HepG2 (cell line): ENCODE results near the gene APOA1. TPM values are rescaled to one million over a fixed set of nuclear protein-coding genes. Genes with fewer than 3 reads are reported as not detected.

ENCODE experiments used
- CHCHD3 ChIP-seq: sonication (generic); formaldehyde crosslinking; IDR thresholded peaks from 2 replicates; pipeline ENCODE4 v1.8.0; 2022; ENCODE audit warnings: mild to moderate bottlenecking, missing genetic modification reagents, moderate library complexity
- FOSL2 ChIP-seq: sonication (generic); formaldehyde crosslinking; IDR thresholded peaks from 2 replicates; pipeline ENCODE4 v1.4.0; 2020; ENCODE audit warnings: missing genetic modification reagents
- GATAD1 ChIP-seq: IDR thresholded peaks from 2 replicates; pipeline ENCODE4 v1.6.1; 2016; ENCODE audit warnings: missing genetic modification reagents, missing compliant biosample characterization
- KAT2B ChIP-seq: fragments of 150-350 bp; IDR thresholded peaks from 2 replicates; pipeline ENCODE4 v1.6.1; 2014; ENCODE audit warnings: low read depth, low read length, borderline replicate concordance
- KDM5A ChIP-seq: fragments of 200-600 bp; sonication (generic); IDR thresholded peaks from 2 replicates; pipeline ENCODE4 v1.7.0; 2018; ENCODE audit warnings: antibody characterized with exemption, mild to moderate bottlenecking, low read length, borderline replicate concordance
- KLF15 ChIP-seq: sonication (generic); formaldehyde crosslinking; IDR thresholded peaks from 2 replicates; pipeline ENCODE4 v1.8.1; 2023; ENCODE audit warnings: borderline replicate concordance, mild to moderate bottlenecking, inconsistent platforms, missing genetic modification reagents, mixed read lengths
- SIN3A ChIP-seq: IDR thresholded peaks from 2 replicates; pipeline ENCODE4 v1.6.1; 2011; ENCODE audit warnings: low read depth, mild to moderate bottlenecking, control low read depth, low read length, borderline replicate concordance
- SRSF4 ChIP-seq: fragments of 200-400 bp; formaldehyde crosslinking; IDR thresholded peaks from one replicate; pipeline ENCODE4 v1.6.1; 2018; ENCODE audit warnings: mild to moderate bottlenecking, low read depth, low read length, moderate library complexity; ENCODE audit not compliant: poor library complexity, severe bottlenecking
- ZNF629 ChIP-seq: sonication (generic); formaldehyde crosslinking; conservative IDR thresholded peaks from 2 replicates; pipeline ENCODE4 v1.5.0; 2020; ENCODE audit warnings: missing genetic modification reagents
- polyA plus RNA-seq, 8 experiments: library from polyadenylated mRNA; depleted of rRNA in 3 of 8; stranded (reverse) in 7 of 8; unstranded in 1 of 8; fragments of >200 nt; fragmentation: Illumina TruSeq in 4 of 8; extraction: Trizol in 4 of 8; gene quantifications; 2 replicates each; pipeline versions ENCODE4 v1.2.1 to v1.2.3, GENCODE V29; 2011 to 2016; ENCODE audit warnings: low read depth in 4 of 8, missing spikeins in 1 of 8, mixed read lengths in 1 of 8; ENCODE audit not compliant: insufficient read depth in 1 of 8
- total RNA-seq, 5 experiments: library from RNA; depleted of rRNA; stranded (reverse); fragments of >200 nt; fragmentation: Illumina TruSeq; extraction: Trizol; gene quantifications; 2 replicates each; pipeline ENCODE4 v1.2.3, GENCODE V29; 2016; ENCODE audit warnings: low read depth in 1 of 5
- TF ChIP-seq, protein P1 (sequence below): sonication (generic); formaldehyde crosslinking; IDR thresholded peaks from 2 replicates; pipeline ENCODE4 v1.5.0; 2020; ENCODE audit warnings: mild to moderate bottlenecking, missing genetic modification reagents, borderline replicate concordance
- TF ChIP-seq, protein P2 (sequence below): sonication (generic); formaldehyde crosslinking; IDR thresholded peaks from 2 replicates; pipeline ENCODE4 v1.4.0; 2020; ENCODE audit warnings: mild to moderate bottlenecking, missing genetic modification reagents
- TF ChIP-seq, protein P3 (sequence below): IDR thresholded peaks from 2 replicates; pipeline ENCODE4 v1.6.1; 2016; ENCODE audit warnings: low read depth, missing genetic modification reagents, missing compliant biosample characterization

The APOA1 gene
- total and polyA plus RNA-seq, 2 of the 13 experiments (the other 11 are each of a cell fraction or from before 2014, with no cell fraction given) = 1,973 to 5,485 TPM

DNA sequence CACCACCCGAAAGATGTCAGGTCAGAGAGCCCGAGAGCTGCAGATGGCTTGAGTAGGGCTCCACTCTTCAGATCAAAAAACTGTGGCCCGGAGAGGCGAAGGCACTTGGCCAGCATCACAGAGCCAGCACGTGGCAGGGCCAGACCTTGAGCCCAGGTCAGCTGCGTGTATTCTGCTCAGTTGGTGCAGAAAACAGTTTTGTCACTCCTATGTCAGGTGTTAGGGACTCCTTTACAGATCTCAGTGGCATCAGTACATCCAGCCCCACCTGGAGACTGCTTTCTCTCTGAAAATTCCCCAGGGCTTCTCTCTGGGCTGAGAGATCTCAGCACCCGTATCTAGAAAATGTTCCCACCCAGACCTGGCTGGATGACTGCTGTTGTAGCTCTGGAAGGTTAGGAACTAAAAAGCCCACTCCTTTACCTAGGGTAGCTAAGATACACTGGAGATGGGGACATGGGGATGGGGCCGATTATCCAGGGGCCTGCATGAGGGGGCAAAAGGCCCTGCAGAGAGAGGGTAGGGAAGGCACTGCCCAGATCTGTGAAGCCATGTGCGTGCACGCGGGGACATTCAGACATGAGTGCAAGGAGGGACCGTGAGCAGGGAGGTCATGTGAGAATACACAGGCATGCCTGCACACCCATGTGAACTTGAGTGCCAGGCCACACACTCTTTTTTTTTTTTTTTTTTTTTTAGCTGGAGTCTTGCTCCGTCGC, 3.4 kb downstream of the APOA1 start (continued):
- TF ChIP-seq CHCHD3 = no peak
- no peak for TF ChIP-seq GATAD1 (CRISPR knock-in tag)
- no peak; the same call in 1 of the 2 replicates for TF ChIP-seq SIN3A
- TF ChIP-seq, protein P1, sequence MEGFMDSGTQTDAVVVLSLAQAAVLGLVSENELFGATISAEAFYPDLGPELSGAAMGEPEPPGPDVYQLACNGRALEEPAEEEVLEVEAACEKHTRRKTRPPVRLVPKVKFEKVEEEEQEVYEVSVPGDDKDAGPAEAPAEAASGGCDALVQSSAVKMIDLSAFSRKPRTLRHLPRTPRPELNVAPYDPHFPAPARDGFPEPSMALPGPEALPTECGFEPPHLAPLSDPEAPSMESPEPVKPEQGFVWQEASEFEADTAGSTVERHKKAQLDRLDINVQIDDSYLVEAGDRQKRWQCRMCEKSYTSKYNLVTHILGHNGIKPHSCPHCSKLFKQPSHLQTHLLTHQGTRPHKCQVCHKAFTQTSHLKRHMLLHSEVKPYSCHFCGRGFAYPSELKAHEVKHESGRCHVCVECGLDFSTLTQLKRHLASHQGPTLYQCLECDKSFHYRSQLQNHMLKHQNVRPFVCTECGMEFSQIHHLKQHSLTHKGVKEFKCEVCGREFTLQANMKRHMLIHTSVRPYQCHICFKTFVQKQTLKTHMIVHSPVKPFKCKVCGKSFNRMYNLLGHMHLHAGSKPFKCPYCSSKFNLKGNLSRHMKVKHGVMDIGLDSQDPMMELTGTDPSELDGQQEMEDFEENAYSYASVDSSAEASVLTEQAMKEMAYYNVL = no peak; the same call in 1 of the 2 replicates
- TF ChIP-seq, protein P2, sequence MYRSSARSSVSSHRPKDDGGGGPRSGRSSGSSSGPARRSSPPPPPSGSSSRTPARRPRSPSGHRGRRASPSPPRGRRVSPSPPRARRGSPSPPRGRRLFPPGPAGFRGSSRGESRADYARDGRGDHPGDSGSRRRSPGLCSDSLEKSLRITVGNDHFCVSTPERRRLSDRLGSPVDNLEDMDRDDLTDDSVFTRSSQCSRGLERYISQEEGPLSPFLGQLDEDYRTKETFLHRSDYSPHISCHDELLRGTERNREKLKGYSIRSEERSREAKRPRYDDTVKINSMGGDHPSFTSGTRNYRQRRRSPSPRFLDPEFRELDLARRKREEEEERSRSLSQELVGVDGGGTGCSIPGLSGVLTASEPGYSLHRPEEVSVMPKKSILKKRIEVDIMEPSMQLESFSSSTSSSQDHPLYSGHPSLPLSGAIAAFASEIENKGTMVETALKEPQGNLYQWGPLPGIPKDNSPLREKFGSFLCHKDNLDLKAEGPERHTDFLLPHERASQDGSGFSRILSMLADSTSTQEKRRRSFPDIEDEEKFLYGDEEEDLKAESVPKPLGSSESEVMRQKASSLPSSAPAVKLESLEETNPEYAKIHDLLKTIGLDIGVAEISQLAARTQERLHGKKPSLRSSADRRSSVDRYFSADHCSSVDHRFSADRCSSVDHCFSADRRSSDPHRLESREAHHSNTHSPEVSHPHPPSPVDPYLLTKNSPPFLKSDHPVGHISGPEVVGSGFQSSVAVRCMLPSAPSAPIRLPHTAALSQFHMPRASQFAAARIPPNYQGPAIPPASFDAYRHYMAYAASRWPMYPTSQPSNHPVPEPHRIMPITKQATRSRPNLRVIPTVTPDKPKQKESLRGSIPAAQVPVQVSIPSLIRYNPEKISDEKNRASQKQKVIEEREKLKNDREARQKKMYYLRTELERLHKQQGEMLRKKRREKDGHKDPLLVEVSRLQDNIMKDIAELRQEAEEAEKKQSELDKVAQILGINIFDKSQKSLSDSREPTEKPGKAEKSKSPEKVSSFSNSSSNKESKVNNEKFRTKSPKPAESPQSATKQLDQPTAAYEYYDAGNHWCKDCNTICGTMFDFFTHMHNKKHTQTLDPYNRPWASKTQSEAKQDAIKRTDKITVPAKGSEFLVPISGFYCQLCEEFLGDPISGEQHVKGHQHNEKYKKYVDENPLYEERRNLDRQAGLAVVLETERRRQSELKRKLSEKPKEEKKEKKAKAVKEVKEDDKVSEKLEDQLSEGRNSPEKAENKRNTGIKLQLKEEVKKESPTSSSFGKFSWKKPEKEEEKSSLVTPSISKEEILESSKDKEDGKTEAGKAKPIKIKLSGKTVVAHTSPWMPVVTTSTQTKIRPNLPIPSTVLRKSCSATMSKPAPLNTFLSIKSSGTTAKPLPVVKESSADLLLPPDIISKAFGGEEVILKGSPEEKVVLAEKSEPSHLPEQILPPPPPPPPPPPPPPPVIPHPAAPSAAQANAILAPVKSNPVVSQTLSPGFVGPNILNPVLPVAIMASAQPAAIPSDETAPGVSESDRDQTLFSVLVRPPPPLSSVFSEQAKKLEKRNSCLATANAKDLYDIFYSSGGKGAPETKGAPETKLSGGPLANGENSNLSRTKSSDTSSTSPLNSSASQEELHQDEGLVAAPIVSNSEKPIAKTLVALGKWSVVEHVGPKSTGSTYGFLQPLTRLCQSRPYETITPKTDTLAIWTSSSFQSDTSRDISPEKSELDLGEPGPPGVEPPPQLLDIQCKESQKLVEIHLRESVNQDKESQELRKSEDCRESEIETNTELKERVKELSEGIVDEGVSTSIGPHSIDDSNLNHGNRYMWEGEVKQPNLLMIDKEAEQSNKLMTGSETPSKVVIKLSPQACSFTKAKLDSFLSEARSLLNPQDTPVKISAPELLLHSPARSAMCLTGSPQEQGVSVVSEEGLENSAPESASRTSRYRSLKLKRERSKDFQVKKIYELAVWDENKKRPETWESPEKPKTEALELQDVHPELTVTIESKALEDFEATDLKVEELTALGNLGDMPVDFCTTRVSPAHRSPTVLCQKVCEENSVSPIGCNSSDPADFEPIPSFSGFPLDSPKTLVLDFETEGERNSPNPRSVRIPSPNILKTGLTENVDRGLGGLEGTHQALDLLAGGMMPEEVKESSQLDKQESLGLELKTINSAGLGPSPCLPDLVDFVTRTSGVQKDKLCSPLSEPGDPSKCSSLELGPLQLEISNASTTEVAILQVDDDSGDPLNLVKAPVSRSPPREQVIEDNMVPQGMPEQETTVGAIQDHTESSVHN = no peak
- no peak for TF ChIP-seq KLF15 (CRISPR knock-in tag)
- peak; percentile 50; the same call in 1 of the 2 replicates for TF ChIP-seq FOSL2 (CRISPR knock-in tag)
- peak; percentile 69; the same call in 1 of the 2 replicates for TF ChIP-seq ZNF629 (CRISPR knock-in tag)
- no peak for TF ChIP-seq SRSF4
- no peak for TF ChIP-seq KDM5A
- TF ChIP-seq KAT2B = no peak
- TF ChIP-seq, protein P3, sequence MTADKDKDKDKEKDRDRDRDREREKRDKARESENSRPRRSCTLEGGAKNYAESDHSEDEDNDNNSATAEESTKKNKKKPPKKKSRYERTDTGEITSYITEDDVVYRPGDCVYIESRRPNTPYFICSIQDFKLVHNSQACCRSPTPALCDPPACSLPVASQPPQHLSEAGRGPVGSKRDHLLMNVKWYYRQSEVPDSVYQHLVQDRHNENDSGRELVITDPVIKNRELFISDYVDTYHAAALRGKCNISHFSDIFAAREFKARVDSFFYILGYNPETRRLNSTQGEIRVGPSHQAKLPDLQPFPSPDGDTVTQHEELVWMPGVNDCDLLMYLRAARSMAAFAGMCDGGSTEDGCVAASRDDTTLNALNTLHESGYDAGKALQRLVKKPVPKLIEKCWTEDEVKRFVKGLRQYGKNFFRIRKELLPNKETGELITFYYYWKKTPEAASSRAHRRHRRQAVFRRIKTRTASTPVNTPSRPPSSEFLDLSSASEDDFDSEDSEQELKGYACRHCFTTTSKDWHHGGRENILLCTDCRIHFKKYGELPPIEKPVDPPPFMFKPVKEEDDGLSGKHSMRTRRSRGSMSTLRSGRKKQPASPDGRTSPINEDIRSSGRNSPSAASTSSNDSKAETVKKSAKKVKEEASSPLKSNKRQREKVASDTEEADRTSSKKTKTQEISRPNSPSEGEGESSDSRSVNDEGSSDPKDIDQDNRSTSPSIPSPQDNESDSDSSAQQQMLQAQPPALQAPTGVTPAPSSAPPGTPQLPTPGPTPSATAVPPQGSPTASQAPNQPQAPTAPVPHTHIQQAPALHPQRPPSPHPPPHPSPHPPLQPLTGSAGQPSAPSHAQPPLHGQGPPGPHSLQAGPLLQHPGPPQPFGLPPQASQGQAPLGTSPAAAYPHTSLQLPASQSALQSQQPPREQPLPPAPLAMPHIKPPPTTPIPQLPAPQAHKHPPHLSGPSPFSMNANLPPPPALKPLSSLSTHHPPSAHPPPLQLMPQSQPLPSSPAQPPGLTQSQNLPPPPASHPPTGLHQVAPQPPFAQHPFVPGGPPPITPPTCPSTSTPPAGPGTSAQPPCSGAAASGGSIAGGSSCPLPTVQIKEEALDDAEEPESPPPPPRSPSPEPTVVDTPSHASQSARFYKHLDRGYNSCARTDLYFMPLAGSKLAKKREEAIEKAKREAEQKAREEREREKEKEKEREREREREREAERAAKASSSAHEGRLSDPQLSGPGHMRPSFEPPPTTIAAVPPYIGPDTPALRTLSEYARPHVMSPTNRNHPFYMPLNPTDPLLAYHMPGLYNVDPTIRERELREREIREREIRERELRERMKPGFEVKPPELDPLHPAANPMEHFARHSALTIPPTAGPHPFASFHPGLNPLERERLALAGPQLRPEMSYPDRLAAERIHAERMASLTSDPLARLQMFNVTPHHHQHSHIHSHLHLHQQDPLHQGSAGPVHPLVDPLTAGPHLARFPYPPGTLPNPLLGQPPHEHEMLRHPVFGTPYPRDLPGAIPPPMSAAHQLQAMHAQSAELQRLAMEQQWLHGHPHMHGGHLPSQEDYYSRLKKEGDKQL (CRISPR knock-in tag) = no peak
